ENCODE measurements around the gene SAP30BP.
A peak's percentile ranks its signal among the peaks of the same experiment; 100 is the strongest.

The SAP30BP gene

DNA sequence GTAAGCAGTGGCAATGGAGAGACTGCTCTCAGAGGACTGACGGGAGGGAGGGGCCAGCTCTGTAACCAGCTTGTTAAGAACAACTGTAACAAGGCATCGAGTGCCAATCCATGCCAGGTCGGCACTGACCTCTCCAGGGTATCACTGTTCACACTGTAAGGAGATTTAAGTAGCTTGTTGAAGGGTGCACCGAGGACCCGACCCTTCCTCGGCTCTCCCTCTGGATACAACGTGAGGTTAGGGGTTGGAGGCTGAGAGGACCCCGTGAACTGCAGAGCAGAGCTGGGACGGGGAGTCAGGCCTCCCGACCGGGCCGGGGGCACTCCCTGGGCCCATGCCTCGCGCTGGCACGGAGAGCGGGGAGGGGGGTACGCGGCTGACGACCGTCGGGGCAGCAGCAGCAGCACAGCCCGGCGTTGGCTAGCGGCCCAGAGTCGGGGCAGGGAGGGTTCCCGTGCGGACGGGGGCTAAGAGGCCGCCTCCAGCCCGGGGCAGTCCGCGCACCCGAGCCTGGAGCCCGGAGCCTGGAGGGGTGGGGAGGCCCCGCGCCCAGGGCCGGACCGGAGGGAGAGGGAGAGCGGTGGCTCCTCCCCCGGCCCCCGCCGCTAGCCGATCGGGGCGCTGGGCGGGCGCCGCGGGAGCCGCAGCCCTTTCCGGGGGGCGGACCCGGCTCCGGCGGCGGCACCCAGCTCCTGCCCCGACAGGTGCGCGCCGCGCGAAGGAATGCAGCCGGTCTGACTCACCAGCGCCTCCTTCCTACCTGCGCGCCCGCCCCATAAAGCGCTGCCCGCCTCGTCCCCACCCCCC lies 53.7 kb downstream of the SAP30BP start, which contains the start of gene ITGB4:
TSS of gene ITGB4 (plus strand) at position 804 of the 807 bp plus-strand sequence. CDS start 3,245 bp downstream, outside the sequence.
- peak; percentile 81 for DNase-seq (ENCODE audit: low spot score)

DNA sequence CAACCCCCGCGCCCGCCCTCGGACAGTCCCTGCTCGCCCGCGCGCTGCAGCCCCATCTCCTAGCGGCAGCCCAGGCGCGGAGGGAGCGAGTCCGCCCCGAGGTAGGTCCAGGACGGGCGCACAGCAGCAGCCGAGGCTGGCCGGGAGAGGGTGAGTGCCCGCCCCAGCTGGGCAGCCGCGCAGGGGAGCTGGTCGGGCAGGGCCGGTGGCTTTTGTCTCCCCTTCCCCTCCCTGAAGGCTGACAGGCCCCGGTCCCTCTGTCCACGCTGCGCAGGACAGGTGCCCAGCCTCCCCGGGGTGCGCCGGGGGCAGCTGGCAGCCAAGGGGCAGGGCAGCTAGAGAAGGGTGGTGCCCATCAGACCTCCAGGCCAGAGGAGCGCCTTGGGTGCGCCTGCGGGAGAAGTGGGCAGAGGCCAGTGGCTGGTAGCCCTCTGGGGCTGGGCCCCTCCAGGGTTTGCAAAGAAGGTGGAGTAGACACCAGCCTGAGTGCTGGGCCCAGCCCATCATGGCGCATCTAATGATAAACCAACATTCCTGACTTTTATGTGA lies 54.4 kb downstream of the SAP30BP start:
- no peak for DNase-seq (ENCODE audit: low spot score)

DNA sequence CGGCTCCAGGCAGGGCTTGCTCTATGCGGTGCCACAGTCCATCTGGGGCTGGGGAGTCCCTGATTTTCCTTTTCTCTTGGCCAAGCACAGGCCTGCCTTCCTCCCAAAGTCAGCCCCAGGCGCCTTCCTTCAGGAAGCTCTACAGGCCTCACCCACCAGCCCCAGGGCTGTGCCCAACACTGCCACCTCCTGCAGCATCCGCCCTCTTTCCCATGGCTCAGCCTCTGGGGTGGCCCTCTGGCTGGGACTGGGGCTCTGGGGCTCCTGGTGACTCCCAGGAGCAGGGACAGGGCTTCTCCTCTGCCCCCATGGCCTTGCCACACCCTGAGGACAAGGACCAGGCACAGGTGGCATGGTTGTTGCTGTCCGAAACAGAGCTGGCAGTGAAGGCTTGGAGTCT lies 54.9 kb downstream of the SAP30BP start:
- DNase-seq (ENCODE audit: low spot score) = no peak

DNA sequence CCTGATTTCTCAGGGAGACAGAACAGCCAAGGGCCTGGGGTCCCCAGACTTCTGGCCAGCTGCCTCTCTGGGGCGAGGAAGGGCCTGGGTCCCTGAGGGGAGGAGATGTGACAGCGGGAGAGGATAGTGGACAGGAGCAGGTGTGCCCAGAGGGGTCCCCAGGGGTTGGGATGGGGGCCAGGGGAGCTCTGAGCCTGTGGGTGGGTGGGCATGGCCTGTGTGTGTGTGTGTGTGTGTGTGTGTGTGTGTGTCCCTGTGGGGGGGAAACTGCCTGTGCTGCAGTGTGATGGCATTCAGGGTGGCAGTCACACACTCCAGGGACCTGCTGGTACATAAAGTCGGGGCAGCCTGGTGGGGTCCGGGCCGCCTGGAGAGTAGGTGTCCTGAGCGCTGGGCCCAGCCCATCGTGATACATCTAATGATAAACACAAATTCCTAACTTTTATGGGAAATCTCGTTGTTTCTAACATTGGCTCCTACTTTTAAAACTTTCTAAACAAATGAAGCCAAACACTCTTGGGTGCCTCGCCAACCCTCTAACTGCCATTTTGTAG lies 55.5 kb downstream of the SAP30BP start:
- DNase-seq (ENCODE audit: low spot score) = no peak

DNA sequence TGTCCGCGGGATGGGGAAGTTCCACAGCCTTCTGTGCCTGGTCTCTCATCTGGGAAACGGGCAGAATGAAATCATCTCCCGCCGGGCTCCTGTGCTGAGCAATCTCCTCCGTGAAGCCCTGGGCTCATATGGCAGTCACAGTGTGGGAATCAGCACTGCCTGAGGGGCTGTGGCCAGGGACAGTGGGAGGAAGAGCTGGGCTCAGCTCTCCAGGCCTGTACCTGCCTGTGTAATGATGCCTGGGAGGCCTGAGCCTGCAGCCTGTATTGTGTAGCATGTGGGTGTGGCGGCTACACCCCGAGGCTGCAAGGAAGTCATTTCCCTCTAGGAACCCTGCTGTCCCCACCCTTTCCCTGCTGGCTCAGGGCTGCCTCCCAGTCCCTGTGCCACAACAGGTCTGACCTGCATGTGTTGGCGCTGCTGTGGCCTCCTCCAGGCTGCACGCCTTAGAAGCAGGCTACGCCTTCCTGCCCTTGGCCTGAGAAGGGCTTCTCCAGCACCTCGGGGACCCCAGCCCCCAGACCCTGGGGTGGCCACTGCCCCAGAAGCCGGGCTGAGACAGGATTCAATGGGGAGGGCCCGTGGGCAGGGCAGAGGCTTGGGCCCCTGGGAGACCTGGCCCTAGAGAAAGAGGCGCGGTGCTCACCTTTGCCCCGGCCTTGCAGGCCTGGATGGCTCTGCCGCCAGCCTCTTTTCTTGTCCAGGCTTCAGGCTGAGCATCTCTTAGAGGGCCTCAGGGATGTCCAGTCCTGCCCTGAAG lies 56.2 kb downstream of the SAP30BP start:
- DNase-seq (ENCODE audit: low spot score) = no peak

DNA sequence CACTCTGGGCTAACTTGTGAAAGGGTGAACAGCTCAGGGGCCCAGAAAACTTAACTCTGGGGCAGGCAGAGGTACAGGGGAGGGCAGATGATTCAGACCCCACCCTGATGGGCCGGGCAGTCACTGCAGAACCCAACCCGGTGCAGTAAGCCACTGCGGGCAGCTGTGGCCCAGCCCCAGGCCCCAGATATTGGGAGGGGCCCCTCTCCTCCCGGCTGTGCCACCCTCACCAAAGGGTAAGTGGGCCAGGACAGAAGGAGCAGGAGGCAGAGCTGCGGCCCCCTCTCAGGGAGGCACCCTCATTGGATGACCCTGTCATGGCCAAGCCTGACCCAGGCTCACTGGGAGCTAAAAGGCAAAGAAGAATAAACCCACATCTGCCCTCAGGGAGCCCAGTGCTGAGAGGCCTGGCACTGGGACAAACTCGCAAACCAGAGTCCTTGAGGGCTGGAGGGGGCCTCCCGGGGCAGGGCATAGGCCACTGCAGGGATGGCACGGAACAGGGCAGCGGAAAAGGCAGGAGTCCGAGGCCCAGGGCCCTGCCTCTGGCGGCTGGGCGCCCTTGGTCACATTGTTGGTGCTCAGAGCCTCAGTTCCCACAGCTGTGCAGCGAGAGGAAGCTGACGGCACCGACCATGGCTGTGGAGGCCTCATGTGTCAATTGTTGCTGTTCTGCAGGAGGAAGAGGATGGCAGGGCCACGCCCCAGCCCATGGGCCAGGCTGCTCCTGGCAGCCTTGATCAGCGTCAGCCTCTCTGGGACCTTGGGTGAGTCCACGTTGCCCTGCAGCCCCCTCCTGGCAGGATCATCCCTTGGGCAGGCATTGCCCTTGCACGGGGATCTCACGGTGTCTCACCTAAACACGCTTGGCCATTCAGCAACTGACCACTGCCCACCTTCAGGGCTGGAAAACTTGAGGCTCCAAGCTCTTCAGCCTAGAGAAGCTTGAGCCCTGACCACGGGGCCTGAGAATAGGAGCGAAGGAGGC lies 57.2 kb downstream of the SAP30BP start:
- DNase-seq (ENCODE audit: low spot score) = no peak

DNA sequence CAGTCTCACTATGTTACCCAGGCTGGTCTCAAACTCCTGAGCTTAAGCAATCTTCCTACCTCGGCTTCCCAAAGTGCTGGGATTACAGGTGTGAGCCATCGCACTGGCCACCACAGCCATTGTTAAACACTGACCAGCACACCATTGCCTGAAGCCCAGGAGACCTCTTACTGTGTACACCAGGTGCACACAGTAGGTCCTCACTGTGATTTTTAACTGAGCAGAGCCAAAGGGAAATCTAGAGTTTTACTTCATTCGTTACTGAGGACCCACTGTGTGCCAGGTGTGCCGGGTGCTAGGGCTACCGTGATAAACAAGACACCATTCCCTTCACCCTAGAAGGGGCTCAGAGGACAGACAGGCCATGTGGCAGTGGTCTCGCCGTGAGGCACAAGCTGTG lies 58.4 kb downstream of the SAP30BP start:
- DNase-seq (ENCODE audit: low spot score) = no peak

DNA sequence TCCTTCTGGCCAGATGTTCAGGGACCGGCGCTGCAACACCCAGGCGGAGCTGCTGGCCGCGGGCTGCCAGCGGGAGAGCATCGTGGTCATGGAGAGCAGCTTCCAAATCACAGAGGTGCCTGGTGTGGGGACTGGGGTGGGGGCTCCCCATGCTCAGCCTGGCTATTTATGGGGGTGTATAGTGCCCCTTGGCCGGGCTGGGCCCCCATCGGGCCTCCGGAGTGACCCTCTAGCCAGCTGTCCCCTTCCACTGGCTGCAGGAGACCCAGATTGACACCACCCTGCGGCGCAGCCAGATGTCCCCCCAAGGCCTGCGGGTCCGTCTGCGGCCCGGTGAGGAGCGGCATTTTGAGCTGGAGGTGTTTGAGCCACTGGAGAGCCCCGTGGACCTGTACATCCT lies 60.3 kb downstream of the SAP30BP start:
- no peak for DNase-seq (ENCODE audit: low spot score)

DNA sequence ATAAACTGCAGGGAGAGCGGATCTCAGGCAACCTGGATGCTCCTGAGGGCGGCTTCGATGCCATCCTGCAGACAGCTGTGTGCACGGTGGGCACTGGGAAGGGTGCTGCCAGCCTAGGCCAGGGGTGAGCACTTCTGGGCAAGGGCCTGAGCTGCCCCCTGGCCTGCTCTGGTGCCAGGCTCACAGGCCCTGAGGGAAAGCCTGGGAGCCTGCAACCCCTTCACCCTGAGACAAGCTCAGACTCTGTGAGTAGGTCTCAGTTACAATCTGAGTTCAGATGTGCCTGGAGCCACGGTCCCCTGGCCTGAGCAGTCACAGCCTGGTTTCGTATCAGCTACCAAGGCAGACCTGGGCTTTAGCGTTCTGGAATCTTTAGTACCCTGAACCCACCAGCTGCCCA lies 62.2 kb downstream of the SAP30BP start:
- no peak for DNase-seq (ENCODE audit: low spot score)

DNA sequence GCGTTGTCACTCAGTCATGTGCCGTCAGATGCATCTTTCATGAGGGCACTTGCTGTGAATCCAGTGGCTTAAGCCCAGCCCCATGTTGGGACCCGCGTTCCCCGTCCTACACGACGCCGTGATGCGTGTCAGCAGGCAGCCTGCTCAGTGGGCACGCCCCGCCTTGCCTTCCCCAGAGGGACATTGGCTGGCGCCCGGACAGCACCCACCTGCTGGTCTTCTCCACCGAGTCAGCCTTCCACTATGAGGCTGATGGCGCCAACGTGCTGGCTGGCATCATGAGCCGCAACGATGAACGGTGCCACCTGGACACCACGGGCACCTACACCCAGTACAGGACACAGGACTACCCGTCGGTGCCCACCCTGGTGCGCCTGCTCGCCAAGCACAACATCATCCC lies 62.9 kb downstream of the SAP30BP start:
- no peak for DNase-seq (ENCODE audit: low spot score)

DNA sequence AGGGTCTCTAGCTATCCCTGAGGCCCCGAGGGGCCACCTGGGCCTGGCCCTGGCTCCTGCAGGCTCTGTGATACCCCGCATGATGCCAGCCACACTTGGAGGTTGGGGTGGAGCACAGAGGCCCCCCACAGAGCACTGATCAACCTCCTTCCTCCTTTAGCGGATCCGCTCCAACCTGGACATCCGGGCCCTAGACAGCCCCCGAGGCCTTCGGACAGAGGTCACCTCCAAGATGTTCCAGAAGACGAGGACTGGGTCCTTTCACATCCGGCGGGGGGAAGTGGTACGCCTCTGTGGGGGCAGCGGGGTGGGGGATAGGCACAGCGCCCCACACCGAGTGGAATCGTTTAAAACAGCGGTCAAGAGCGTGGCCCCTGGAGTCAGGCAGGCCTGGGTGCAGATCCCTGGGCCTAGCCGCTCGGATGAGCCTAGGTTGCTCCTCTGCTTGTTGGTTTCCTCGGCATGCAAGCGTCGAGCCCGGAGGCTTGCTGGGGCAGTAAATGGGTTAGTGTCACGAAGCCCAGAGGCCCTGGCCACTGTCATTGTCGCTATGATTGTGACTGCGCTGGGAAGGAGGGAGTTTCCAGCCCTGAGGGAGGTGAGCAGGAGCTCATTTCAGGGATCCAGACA lies 64.1 kb downstream of the SAP30BP start:
- DNase-seq (ENCODE audit: low spot score) = no peak

DNA sequence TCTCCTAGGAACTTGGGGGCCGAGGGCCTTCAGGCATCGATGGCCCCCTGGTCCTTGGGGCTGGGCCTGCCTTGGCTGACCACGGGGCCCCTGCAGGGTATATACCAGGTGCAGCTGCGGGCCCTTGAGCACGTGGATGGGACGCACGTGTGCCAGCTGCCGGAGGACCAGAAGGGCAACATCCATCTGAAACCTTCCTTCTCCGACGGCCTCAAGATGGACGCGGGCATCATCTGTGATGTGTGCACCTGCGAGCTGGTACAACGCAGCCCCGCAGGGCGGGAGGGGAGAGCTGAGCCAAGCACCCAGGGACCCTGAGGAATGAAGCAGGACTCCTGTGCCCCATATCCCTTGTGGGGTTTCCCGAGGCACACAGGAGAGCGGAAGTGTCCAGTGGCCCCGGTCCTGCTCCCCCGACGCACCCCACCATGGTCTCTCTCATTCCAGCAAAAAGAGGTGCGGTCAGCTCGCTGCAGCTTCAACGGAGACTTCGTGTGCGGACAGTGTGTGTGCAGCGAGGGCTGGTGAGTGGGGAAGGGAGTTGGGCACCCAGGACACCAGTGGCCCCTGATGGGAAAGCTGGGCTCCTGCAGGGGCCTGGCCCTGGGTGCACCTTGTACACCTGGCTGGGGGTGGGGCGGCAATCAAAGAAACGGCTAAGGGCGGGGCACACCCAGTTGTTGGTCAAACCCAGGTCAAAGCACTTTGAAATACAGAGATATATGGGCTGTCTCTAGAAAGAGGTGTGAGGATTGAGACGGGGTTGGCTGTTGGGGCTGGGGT lies 64.8 kb downstream of the SAP30BP start:
- no peak for DNase-seq (ENCODE audit: low spot score)

DNA sequence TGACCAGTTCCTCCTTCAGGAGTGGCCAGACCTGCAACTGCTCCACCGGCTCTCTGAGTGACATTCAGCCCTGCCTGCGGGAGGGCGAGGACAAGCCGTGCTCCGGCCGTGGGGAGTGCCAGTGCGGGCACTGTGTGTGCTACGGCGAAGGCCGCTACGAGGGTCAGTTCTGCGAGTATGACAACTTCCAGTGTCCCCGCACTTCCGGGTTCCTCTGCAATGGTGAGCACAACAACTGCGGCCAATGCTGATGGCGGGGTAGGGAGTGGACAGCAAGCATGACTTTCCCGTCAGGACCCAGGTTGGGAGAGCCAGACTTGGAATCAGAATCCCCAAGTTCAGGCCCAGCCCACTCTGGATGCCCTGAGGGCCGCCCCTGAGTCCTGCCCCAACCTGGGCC lies 66.3 kb downstream of the SAP30BP start:
- no peak for DNase-seq (ENCODE audit: low spot score)

DNA sequence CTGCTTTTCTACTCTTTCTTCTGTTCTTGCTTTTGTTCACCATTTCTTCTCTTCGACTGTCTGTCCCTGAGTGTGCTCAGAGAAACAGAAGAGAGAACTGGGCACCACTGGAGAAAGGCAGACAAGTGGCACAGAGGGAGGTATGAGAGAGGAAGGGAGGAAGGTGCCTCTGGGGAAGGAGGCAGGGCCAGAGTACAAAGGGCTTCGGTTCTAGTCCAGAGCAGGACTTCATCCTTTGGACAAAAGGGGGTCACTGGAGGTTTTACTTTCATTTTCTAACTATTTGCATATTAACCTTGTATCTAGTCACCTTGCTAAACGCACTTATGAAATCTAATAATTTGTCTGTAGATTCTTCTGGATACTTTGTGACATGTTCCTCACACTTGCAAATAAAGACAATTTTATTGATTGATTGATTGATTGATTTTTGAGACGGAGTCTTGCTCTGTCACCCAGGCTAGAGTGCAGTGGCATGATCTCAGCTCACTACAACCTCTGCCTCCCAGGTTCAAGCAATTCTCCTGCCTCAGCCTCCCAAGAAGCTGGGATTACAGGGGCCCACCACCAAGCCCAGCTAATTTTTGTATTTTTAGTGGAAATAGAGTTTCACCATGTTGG lies 67.6 kb downstream of the SAP30BP start:
- no peak for DNase-seq (ENCODE audit: low spot score)

DNA sequence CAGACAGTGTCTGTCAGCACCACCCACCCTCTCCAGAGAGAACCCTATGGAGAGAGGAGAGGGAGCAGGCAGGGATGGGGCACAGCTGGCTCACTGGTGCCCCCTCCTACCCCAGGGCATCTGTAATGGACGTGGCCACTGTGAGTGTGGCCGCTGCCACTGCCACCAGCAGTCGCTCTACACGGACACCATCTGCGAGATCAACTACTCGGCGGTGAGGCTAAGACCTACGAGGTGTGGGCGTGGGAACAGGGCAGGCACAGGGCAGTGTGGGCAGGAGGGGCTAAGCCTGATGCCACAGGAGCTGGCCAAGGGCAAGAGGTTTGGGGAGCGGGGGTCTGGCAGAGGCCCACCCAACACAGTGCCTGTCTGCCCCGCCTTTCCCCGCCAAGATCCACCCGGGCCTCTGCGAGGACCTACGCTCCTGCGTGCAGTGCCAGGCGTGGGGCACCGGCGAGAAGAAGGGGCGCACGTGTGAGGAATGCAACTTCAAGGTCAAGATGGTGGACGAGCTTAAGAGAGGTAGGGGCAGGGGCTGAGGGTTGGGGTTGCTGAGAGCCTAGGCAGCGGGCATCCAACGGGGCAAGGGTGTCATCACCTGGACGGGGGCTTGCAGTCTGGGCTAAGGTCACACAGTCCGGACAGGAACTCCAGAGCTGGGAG lies 69.2 kb downstream of the SAP30BP start:
- no peak for DNase-seq (ENCODE audit: low spot score)

DNA sequence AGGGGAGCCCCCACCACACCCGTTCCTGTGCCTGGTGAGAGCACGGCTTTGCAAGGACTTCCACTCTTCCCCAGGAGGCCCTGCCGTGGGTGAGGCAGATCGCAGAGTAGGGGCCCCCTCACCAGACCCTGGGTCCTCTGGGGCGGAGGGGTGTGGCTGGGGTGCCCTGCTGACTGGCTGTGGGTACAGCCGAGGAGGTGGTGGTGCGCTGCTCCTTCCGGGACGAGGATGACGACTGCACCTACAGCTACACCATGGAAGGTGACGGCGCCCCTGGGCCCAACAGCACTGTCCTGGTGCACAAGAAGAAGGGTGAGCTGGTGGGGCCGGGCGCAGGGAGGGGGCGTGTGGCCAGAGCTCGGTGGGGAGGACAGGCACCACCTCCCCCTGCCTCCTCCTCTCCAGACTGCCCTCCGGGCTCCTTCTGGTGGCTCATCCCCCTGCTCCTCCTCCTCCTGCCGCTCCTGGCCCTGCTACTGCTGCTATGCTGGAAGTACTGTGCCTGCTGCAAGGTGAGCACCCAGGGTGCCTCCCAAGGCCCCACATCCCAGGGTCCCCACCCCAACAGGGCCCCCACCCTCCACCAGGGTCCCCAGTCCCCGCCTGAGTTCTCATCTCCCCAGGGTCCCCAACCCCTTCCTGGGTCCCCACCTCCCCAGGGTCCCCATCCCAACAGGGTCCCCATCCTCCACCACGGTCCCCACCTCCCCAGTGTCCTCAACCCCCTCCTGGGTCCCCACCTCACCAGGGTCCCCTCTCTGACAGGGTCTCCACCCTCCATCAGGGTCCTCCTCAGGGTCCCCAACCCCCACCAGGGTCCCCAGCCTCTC lies 70.2 kb downstream of the SAP30BP start:
- DNase-seq (ENCODE audit: low spot score) = no peak

DNA sequence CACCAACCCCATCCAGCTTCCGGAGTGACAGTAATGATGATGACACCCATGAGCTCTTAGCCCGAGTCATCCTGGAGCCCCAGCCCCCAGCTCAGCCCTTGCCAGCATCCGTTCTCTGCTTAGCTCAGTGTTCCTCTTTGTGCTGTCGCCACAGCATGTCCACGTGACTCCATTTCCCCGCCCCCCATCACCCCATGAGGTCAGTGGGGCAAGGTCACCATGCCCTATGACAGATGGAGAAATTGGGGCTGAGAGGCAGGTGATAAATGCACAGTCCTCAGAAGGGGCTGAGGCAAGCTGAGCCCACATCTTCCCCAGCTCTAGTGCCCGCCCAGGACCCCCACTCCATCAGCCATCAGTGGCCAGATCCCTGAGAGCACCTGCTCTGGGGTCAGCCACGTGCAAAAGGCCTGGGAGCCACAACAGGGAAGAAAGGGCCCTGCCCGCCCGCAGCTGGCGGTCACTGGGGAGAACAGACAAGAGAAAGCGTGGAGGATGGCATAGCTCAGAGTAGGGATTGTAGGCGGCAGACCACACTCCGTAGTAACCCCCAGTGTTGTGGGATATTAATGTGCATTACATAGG lies 71.2 kb downstream of the SAP30BP start:
- no peak for DNase-seq (ENCODE audit: low spot score)

DNA sequence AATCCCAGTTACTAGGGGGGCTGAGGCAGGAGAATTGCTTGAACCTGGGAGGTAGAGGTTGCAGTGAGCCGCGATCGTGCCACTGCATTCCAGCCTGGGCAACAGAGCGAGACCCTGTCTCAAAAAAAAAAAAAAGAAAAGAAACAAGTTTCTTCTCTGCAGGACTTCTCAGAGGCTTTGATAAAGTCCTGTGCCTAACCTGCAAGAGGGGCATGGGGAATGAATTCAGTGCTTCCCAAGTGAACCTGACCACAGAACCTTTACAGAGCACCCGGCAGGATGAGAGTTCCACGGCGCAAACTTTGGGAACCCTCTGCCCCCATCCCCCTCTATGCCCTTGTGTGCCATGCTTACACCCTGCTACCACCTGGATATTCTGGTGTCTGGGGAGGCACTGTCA lies 72.0 kb downstream of the SAP30BP start:
- DNase-seq (ENCODE audit: low spot score) = no peak

Measured in D341Med (cell line).